Right atrium auricular region (tissue), 2 donors: ENCODE results near the gene GPC6. TPM values are rescaled to one million over a fixed set of nuclear protein-coding genes. Genes with fewer than 3 reads are reported as not detected.

Source experiments
- DNase-seq: peaks from one replicate; pipeline ENCODE4 v3.0.0-alpha.2; 2019; ENCODE audit warnings: low spot score
- H3K27ac ChIP-seq, 2 donors: fragments of 200-600 bp; sonication (generic); 1 replicate in 1 of 2; 2 replicates in 1 of 2; pipeline ENCODE4 v1.5.1; 2016 to 2019
- H3K27me3 ChIP-seq, 2 donors: fragments of 200-600 bp; sonication (generic); one replicate each; pipeline versions ENCODE4 v1.5.1 to v1.6.0; 2017 to 2019
- H3K36me3 ChIP-seq: fragments of 200-600 bp; sonication (generic); one replicate; pipeline ENCODE4 v1.5.1; 2016
- H3K4me1 ChIP-seq, 2 donors: fragments of 200-600 bp; sonication (generic); one replicate each; pipeline versions ENCODE4 v1.5.1 to v1.6.0; 2017 to 2019
- H3K4me3 ChIP-seq, 2 donors: fragments of 200-600 bp; sonication (generic); 1 replicate in 1 of 2; 2 replicates in 1 of 2; pipeline ENCODE4 v1.5.1; 2017 to 2019; ENCODE audit warnings: mild to moderate bottlenecking in 1 of 2, moderate library complexity in 1 of 2
- H3K9me3 ChIP-seq, 2 donors: fragments of 200-600 bp; sonication (generic); one replicate each; pipeline ENCODE4 v1.5.1; 2019
- CTCF ChIP-seq, 2 donors: fragments of 200-600 bp; sonication (generic); IDR thresholded peaks; one replicate each; pipeline ENCODE4 v1.5.1; 2019; ENCODE audit warnings: antibody characterized with exemption in 2 of 2
- total RNA-seq, 2 donors: library from RNA; depleted of rRNA; stranded (reverse); fragments of >200 nt; gene quantifications; one replicate each; pipeline ENCODE4 v1.1.0, GENCODE V29; 2016

GPC6 gene
- total RNA-seq, 2 donors from 2014 or later, result 1.3 to 3.8 TPM

- Histone ChIP-seq H3K9me3 (no peaks in the 10 kb centered on the region), H3K4me3 (no peak overlapping the region), H3K36me3 (no peaks in the 10 kb centered on the region), H3K27ac (no peak overlapping the region), H3K27me3 (no peaks in the 10 kb centered on the region), H3K4me1 (no peaks in the 10 kb centered on the region)
- no peak for DNase-seq
- no peak for TF ChIP-seq CTCF (IDR thresholded peaks at IDR 0.05)
Observed at GRCh38 chr13:93364166-93364565, 137.6 kb downstream of the GPC6 start.

- Histone ChIP-seq H3K9me3 (no peaks in the 10 kb centered on the region), H3K27ac (no peak overlapping the region), H3K36me3 (no peaks in the 10 kb centered on the region), H3K27me3 (no peaks in the 10 kb centered on the region), H3K4me3 (no peak overlapping the region), H3K4me1 (no peaks in the 10 kb centered on the region)
- no peak for DNase-seq
- no peak for TF ChIP-seq CTCF (IDR thresholded peaks at IDR 0.05)
Observed at GRCh38 chr13:93368296-93368695, 141.7 kb downstream of the GPC6 start.

GRCh38 chr13:93368718-93369117 lies 142.1 kb downstream of the GPC6 start:
- no peak for TF ChIP-seq CTCF (IDR thresholded peaks at IDR 0.05)
- DNase-seq, result no peak
- Histone ChIP-seq H3K27ac (no peak overlapping the region), H3K4me1 (no peaks in the 10 kb centered on the region), H3K36me3 (no peaks in the 10 kb centered on the region), H3K27me3 (no peaks in the 10 kb centered on the region), H3K9me3 (no peaks in the 10 kb centered on the region), H3K4me3 (no peak overlapping the region)

- no peak for TF ChIP-seq CTCF (IDR thresholded peaks at IDR 0.05)
Observed at GRCh38 chr13:93372856-93373255, 146.2 kb downstream of the GPC6 start.

GRCh38 chr13:93375491-93375890 lies 148.9 kb downstream of the GPC6 start:
- Histone ChIP-seq H3K27me3 (no peaks in the 10 kb centered on the region), H3K9me3 (no peaks in the 10 kb centered on the region), H3K4me1 (no peaks in the 10 kb centered on the region), H3K27ac (no peak overlapping the region), H3K4me3 (no peak overlapping the region), H3K36me3 (no peaks in the 10 kb centered on the region)
- TF ChIP-seq CTCF (IDR thresholded peaks at IDR 0.05), result no peak
- DNase-seq, result no peak

More at GRCh38 chr13:93372856-93373255, 146.2 kb downstream of the GPC6 start:
- Histone ChIP-seq H3K4me3 (no peak overlapping the region), H3K4me1 (no peaks in the 10 kb centered on the region), H3K27ac (no peak overlapping the region), H3K9me3 (no peaks in the 10 kb centered on the region), H3K27me3 (no peaks in the 10 kb centered on the region), H3K36me3 (no peaks in the 10 kb centered on the region)
- no peak for DNase-seq

- H3K9me3 ChIP-seq, result no peaks in the 10 kb centered on the region
- no peaks in the 10 kb centered on the region for H3K36me3 ChIP-seq
- no peak for TF ChIP-seq CTCF (IDR thresholded peaks at IDR 0.05)
- H3K4me1 ChIP-seq, result no peaks in the 10 kb centered on the region
- no peak overlapping the region for H3K27ac ChIP-seq
- H3K4me3 ChIP-seq, result no peak overlapping the region
- no peak for DNase-seq
- H3K27me3 ChIP-seq, result no peaks in the 10 kb centered on the region
Observed at GRCh38 chr13:93377196-93377595, 150.6 kb downstream of the GPC6 start.
